NCI-H526 (cell line): Measurements from ENCODE around the gene RIC8B.
"Not testable (repeated sequence)": the region's sequence is repeated elsewhere in the genome, so short reads cannot be mapped to it uniquely, and the experiment has no call there.

Experiments used
- DNase-seq, 2 experiments: peaks; one replicate each; lab custom pipeline; 2025; lab: John Stamatoyannopoulos, UW

RIC8B gene

GRCh38 chr12:106902053-106902452 is 127.6 kb downstream of the RIC8B start:
- no peak for DNase-seq

DNA sequence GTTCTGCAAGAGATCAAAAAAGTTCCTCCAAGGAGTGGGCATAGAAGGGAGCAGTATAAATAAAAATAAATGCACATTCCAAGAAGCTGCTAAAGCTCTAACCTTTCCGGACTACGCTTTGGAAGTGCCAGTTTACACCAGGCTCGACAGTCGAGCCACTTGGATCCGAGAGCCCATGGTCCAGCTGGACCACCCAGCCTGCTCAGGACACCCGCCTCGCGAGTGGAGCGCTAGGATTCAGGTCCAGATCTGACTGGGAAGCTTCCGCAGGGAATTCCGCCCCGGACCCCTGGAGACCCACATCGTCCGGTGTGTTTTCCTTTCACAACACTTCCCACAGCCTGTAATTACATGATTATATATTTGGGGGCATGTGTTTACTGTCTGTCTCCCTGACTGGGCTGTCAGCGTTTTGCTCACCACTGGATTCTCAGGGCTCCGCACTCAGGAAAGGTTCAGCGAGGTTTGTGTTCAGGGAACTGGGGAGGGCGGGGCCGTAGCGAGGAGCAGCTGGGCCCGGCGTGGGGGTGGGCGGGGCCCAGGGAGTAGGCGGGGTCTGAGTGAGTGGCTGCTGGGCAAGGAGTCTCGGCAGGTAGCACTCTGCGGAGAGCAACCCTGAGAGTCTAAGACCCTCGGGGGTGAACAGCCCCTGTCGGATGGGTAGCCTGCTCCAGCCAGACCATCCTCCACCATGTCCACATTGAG is 128.9 kb downstream of the RIC8B start:
- DNase-seq = peak in 1 of 2 experiments; percentile 79

DNA sequence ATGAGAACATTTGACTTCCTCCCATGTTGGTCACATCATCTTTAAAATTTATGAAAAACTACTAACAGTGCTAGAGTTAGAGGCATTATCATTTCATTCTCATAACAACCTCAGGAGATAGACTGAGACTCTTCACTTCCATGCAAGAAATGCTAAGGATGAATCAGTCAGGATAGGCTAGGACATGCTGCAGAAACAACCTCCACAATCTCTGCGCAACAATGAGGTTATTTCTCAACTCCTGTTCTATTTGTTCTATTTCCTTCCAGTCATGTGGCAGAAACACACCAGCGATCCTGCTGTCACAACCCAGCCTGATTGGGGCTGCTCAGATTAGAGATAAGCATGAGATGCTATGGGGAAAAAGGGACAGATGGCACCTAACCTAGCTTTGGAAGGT is 132.2 kb downstream of the RIC8B start:
- DNase-seq = no peak

DNA sequence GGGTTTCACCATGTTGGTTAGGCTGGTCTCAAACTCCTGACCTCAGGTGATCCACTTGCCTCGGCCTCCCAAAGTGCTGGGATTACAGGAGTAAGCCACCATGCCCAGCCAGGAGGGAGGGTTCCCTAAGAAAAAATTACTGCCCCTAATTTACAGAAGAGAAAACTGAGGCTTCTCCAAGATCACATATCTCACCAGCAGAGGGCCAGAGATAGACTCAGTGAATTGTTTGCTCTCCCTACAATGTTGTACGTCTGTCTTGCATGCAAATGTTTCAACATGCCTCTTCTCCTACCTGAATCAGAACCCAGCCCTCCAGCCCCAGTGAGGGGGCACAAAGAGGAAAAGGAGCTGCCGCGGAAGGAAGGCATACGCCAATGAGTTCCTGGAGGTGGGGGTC is 132.9 kb downstream of the RIC8B start:
- DNase-seq = peak in 1 of 2 experiments; percentile 40

DNA sequence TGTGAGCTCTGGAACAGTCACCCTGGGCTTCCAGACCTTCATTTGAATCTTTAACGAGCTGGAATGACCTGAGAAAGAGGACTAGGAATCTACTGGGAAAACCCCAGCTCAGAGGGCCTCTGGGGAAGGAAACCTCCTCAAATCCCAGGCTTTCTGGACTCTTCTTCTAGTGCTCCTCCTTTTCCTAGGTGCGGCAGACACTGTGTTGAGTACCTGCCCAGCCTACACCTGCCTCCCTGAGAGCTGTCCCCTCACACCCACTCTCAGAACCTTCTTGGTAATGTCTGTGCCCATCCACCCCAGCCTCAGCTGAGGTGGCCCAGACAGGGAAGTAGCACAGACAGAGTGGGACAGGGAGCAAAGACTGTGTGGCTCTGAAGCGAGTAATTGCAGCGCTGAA is 133.4 kb downstream of the RIC8B start:
- no peak for DNase-seq

DNA sequence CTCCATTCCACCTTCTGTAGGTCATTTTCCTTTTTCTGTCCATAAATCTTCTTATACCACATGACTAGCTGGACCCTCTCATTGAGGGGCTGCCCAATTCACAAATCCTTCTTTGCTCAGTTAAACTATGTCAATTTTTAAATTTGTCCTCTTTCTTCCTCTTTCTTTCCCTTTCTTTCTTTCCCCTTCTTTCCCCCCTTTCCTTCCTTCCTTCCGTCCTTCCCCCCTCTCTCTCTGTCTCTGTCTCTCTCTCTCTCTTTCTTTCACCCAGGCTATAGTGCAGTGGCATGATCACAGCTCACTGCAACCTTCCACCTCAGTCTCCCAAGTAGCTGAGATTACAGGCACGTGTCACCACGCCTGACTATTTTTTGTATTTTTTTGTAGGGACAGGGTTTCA is 134.1 kb downstream of the RIC8B start:
- DNase-seq = no peak

GRCh38 chr12:106910202-106910601 is 135.7 kb downstream of the RIC8B start:
- no peak for DNase-seq

GRCh38 chr12:106911581-106911980 is 137.1 kb downstream of the RIC8B start:
- no peak for DNase-seq

- DNase-seq = no peak
Observed at GRCh38 chr12:106913456-106913855, 139.0 kb downstream of the RIC8B start.

- DNase-seq = peak; percentile 46 to 72
Observed at GRCh38 chr12:106914796-106915634, 140.5 kb downstream of the RIC8B start.

GRCh38 chr12:106915635-106916026 is 141.1 kb downstream of the RIC8B start:
- DNase-seq = no peak

DNA sequence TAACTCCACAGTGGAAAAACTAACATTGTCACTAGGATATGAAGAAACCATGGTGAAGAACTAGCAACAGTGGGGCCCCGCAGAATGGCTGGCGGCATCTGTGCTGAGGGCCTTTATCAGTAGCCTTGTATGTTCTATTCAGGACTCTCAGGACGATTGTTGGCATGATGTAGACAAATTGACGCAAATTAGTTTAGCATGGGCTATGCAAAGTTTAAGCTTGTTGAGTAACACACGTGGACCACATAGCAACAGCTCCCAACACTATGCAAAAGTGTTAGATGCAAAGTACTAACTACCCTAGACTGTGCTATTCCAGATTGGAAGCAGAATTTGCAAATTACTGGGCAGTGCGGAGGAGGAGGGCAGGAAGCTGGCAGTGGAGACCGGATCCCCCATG is 143.0 kb downstream of the RIC8B start:
- DNase-seq = peak; percentile 97 to 99

DNA sequence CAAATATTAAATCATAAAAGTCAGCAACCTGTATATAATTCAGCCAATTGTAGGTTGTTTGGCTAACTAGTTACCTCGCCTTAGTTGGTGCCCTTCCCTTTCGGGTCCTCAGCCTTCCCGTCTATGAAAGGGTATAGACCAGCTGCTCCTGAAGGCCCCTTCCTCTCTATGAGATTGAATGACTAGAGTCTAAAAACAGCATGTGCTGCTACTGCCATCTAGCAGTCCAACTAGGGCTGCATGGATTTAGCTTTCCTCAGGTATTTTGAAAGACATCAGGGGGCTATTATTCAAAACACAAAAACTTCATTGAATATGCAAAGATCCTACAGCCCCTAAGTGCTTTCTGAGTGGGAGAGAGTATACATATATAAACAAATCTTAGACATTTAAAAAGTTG is 144.3 kb downstream of the RIC8B start:
- peak; percentile 68 to 80 for DNase-seq

GRCh38 chr12:106919910-106920544 is 145.5 kb downstream of the RIC8B start:
- peak in 1 of 2 experiments; percentile 62 for DNase-seq

GRCh38 chr12:106921976-106922375 is 147.5 kb downstream of the RIC8B start:
- DNase-seq = not testable (repeated sequence)

- not testable (repeated sequence) for DNase-seq
Observed at GRCh38 chr12:106923594-106923993, 149.1 kb downstream of the RIC8B start.

DNA sequence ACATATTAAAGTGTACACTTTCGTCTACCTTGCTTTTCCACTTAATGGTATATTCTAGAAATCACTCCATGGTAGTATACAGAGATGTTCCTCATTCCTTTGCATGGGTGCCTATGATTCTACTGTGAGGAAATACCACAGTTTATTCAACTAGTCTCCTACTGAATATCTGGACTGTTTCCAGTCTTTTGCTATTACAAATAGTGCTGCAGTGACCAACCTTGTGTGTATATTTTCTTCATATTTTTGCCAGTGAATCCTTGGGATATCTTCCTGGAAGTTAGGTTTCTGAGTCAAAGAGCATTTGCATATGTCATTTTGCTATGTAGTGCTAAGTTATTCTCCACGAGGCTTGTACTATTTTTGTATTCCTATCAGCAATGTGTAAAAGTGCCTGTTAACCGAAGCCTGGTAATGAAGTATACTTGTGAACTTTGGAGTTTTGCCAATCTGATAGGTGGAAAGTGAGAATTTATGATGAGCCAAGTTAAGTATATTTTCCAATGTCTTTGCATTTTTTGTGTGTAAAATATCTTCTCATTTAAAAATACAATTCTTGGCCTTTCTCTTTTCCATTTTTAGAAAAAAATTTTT is 149.9 kb downstream of the RIC8B start:
- DNase-seq = no peak

DNA sequence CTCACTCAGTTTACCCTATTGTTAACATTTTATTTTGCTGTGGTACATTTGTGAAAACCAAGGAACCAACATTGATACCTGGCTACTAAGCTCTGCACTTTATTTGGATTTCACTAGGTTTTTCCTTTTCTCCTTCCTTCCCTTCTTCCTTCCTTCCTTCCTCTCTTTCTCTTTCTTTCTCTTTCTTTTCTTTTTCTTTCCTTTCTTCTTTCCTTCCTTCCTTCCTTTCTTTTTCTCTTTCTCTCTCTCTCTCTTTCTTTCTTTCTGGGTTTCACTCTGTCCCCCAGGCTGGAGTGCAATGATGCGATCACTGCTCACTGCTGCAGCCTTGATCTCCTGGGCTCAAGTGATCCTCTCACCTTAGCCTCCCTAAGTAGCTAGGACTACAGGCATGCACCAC is 152.2 kb downstream of the RIC8B start:
- no peak for DNase-seq

- DNase-seq = no peak
Observed at GRCh38 chr12:106934277-106934676, 159.8 kb downstream of the RIC8B start.
